ENCODE measurements around the gene C3orf85. TPM values are rescaled to one million over a fixed set of nuclear protein-coding genes. Genes with fewer than 3 reads are reported as not detected.

Gene C3orf85
- total and polyA plus RNA-seq, 4 experiments from 2014 or later = not detected

DNA sequence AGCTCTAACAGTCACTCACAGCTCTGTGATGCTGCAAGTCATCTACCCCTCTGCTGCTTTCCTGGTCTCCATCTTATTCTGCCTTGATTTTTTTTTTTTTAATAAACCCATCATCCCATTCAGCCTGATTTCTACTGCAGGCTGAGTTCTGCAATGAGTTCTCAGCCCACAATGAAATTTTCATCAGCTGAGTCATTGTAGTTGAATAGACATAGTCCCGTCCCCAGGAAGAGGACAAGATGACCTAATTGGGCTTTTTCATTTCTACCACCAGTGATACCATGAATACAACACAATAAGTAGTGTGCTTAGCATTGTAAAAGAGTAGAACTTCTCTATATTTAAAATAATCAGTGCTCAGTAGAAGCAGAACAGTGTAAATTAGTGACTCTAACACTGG lies 59.3 kb downstream of the C3orf85 start:
- Mint-ChIP-seq H3K4me3 (no peak overlapping the region), H3K36me3 (no peaks in the 10 kb centered on the region), H3K27me3 (no peaks in the 10 kb centered on the region), H3K27ac (no peak overlapping the region), H3K4me1 (no peaks in the 10 kb centered on the region), H3K9me3 (peaks cover 0 to 7% (median 5%) of the 10 kb centered on the region in 8 donors)
- no peak overlapping the region for H3K4me3 ChIP-seq (ENCODE audit: low read length in 2 of 2)
- no peaks in the 10 kb centered on the region for H3K36me3 ChIP-seq (ENCODE audit: insufficient read depth, low read length)
- ChIA-PET POLR2A (ENCODE audit: partially characterized antibody) (no interaction called here), CTCF (ENCODE audit: partially characterized antibody) (no interaction called here)
- H3K27me3 ChIP-seq (ENCODE audit: insufficient read depth, low read length) = no peaks in the 10 kb centered on the region
- no peaks in the 10 kb centered on the region for H3K9me3 ChIP-seq (ENCODE audit: control insufficient read depth in 1 of 2, low read length in 2 of 2)
- intact Hi-C loops (cut with micrococcal nuclease) = no loop called here
- no peak overlapping the region for H3K27ac ChIP-seq (ENCODE audit: low read depth, low read length)
- no peaks in the 10 kb centered on the region for H3K4me1 ChIP-seq (ENCODE audit: insufficient read depth, low read length)
- no peak for DNase-seq

Other genes with a start within 250 kb of the C3orf85 start
- not detected for gene GUCA1C, start 182.8 kb upstream of the C3orf85 start, total RNA-seq
- gene GUCA1C, start 182.8 kb upstream of the C3orf85 start, polyA plus RNA-seq = not detected
- not detected for gene MORC1, start 18.6 kb upstream of the C3orf85 start, total RNA-seq
- not detected for gene MORC1, start 18.6 kb upstream of the C3orf85 start, polyA plus RNA-seq
- gene DPPA2, start 179.8 kb downstream of the C3orf85 start, total RNA-seq = not detected
- gene DPPA2, start 179.8 kb downstream of the C3orf85 start, polyA plus RNA-seq = not detected
- gene DPPA4, start 200.8 kb downstream of the C3orf85 start, total RNA-seq = not detected
- gene DPPA4, start 200.8 kb downstream of the C3orf85 start, polyA plus RNA-seq = not detected

Data from CD4-positive, alpha-beta memory T cell (primary cell).